22Rv1 (cell line): Measurements from ENCODE around the gene COBLL1.

Experiments used
- ZFX ChIP-seq: fragments of 450-650 bp; IDR thresholded peaks from 2 replicates; pipeline ENCODE4 v1.6.1; 2017; ENCODE audit warnings: antibody characterized with exemption, borderline replicate concordance
- TF ChIP-seq, protein P1 (sequence below): fragments of 450-650 bp; IDR thresholded peaks from 2 replicates; pipeline ENCODE4 v1.5.1; 2017; ENCODE audit warnings: mild to moderate bottlenecking

GRCh38 chr2:164847981-164848741 lies 6.5 kb upstream of the COBLL1 start:
- TF ChIP-seq, protein P1, sequence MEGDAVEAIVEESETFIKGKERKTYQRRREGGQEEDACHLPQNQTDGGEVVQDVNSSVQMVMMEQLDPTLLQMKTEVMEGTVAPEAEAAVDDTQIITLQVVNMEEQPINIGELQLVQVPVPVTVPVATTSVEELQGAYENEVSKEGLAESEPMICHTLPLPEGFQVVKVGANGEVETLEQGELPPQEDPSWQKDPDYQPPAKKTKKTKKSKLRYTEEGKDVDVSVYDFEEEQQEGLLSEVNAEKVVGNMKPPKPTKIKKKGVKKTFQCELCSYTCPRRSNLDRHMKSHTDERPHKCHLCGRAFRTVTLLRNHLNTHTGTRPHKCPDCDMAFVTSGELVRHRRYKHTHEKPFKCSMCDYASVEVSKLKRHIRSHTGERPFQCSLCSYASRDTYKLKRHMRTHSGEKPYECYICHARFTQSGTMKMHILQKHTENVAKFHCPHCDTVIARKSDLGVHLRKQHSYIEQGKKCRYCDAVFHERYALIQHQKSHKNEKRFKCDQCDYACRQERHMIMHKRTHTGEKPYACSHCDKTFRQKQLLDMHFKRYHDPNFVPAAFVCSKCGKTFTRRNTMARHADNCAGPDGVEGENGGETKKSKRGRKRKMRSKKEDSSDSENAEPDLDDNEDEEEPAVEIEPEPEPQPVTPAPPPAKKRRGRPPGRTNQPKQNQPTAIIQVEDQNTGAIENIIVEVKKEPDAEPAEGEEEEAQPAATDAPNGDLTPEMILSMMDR = no peak
- no peak for TF ChIP-seq ZFX
